Measurements from ENCODE around the gene METTL1. TPM values are rescaled to one million over a fixed set of nuclear protein-coding genes. Genes with fewer than 3 reads are reported as not detected.

Gene METTL1
- total and polyA plus RNA-seq, 2 experiments from 2014 or later = 18.9 to 39.5 TPM

DNA sequence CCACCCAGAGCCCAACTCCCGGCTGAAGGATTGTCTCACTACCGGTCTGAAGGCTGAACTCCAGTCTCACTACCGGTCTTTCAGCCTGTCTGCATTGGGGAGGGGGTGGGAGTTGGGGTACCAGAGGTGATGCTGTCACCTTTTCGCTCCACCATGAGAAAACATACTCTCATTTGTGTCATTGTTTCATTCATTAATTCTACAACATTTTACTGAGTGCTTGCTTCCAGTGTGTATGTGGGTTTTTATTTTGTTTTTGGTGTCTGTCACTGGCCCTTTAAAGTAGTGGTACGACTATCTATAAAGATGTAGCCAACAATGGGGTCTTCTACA lies 19.3 kb downstream of the METTL1 start:
- H3K27ac ChIP-seq (ENCODE audit: low read depth) = no peak overlapping the region
- no peak overlapping the region for H3K27ac Mint-ChIP-seq
- no peaks in the 10 kb centered on the region for H3K9me2 ChIP-seq (ENCODE audit: insufficient read depth)
- peaks cover 46% of the 10 kb centered on the region for H3K27me3 Mint-ChIP-seq (ENCODE audit: insufficient read depth, low read depth, poor library complexity)
- peaks cover 43% of the 10 kb centered on the region for H3K36me3 Mint-ChIP-seq (ENCODE audit: low read depth)
- H3K27me3 ChIP-seq (ENCODE audit: insufficient read depth) = peaks cover 45% of the 10 kb centered on the region
- H3K36me3 ChIP-seq (ENCODE audit: insufficient read depth) = peaks cover 6% of the 10 kb centered on the region
- TF ChIP-seq JUNB (IDR thresholded peaks at IDR 0.05; ENCODE audit: unreplicated experiment) = no peak
- peak overlapping the region; percentile 50 for H3K4me2 ChIP-seq
- ATAC-seq (peak; percentile 55; the same call in 2 of the 3 replicates), DNase-seq (ENCODE audit: low spot score) (no peak)
- peaks cover 33% of the 10 kb centered on the region for H3F3A ChIP-seq (replicated peaks; ENCODE audit: low read depth)
- H2AFZ ChIP-seq = no peak overlapping the region
- H3K4me1 Mint-ChIP-seq = peaks cover 39% of the 10 kb centered on the region
- peak overlapping the region; percentile 29 for H3K4me3 ChIP-seq
- H4K20me1 ChIP-seq (replicated peaks; ENCODE audit: insufficient read depth) = peaks cover 4% of the 10 kb centered on the region; the same call in 1 of the 2 replicates
- peaks cover 26% of the 10 kb centered on the region for H3K79me2 ChIP-seq (replicated peaks; ENCODE audit: insufficient read depth)
- no peaks in the 10 kb centered on the region; the same call in 2 of the 3 replicates for H3K9me3 Mint-ChIP-seq
- H3K4me3 Mint-ChIP-seq = peak overlapping the region; percentile 99
- peaks cover 36% of the 10 kb centered on the region for H3K4me1 ChIP-seq (ENCODE audit: insufficient read depth)

GRCh38 chr12:57751788-57752667 lies 19.9 kb downstream of the METTL1 start, which contains the start of gene CDK4:
TSS of gene CDK4 (minus strand) at chr12:57752310. CDS start at chr12:57751717, 593 bp downstream.
- Histone ChIP-seq H3K79me2 (replicated peaks; ENCODE audit: insufficient read depth) (peaks cover 26% of the 10 kb centered on the region), H3K27ac (ENCODE audit: low read depth) (peak within 1 kb of the TSS; percentile 90; the same call in 1 of the 2 replicates)
- peak within 1 kb of the TSS; percentile 99 for H3K27ac Mint-ChIP-seq
- TF ChIP-seq JUNB (IDR thresholded peaks at IDR 0.05; ENCODE audit: unreplicated experiment) (no peak), STAT1 (IDR thresholded peaks at IDR 0.05; ENCODE audit: unreplicated experiment) (no peak), ZNF331 (CRISPR knock-in tag; IDR thresholded peaks at IDR 0.05; ENCODE audit: low read depth) (no peak), REST (IDR thresholded peaks at IDR 0.05; ENCODE audit: unreplicated experiment) (no peak), CREB1 (CRISPR knock-in tag; IDR thresholded peaks at IDR 0.05; ENCODE audit: low read depth) (peak; percentile 72), EZH2phosphoT487 (IDR thresholded peaks at IDR 0.05; ENCODE audit: unreplicated experiment) (no peak), NANOG (IDR thresholded peaks at IDR 0.05; ENCODE audit: borderline replicate concordance) (no peak), ZNF114 (CRISPR knock-in tag; IDR thresholded peaks at IDR 0.05) (no peak), ZNF462 (CRISPR knock-in tag; IDR thresholded peaks at IDR 0.05) (no peak)
- TF ChIP-seq, protein P1, sequence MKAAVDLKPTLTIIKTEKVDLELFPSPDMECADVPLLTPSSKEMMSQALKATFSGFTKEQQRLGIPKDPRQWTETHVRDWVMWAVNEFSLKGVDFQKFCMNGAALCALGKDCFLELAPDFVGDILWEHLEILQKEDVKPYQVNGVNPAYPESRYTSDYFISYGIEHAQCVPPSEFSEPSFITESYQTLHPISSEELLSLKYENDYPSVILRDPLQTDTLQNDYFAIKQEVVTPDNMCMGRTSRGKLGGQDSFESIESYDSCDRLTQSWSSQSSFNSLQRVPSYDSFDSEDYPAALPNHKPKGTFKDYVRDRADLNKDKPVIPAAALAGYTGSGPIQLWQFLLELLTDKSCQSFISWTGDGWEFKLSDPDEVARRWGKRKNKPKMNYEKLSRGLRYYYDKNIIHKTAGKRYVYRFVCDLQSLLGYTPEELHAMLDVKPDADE (IDR thresholded peaks at IDR 0.05) = peak; percentile 76

More at GRCh38 chr12:57751788-57752667, 19.9 kb downstream of the METTL1 start, which contains the start of gene CDK4:
- H3K9me2 ChIP-seq (ENCODE audit: insufficient read depth) = no peaks in the 10 kb centered on the region
- Mint-ChIP-seq H3K27me3 (ENCODE audit: insufficient read depth, low read depth, poor library complexity) (peaks cover 41% of the 10 kb centered on the region), H3K36me3 (ENCODE audit: low read depth) (peaks cover 49% of the 10 kb centered on the region), H3K4me1 (peaks cover 39% of the 10 kb centered on the region), H3K4me3 (peak within 1 kb of the TSS; percentile 99), H3K9me3 (no peaks in the 10 kb centered on the region; the same call in 2 of the 3 replicates)
- peak within 1 kb of the TSS; percentile 97 for H3K4me3 ChIP-seq
- peaks cover 39% of the 10 kb centered on the region for H3K27me3 ChIP-seq (ENCODE audit: insufficient read depth)
- DNase-seq (ENCODE audit: low spot score) (peak; percentile 100), ATAC-seq (peak; percentile 70)
- peaks cover 36% of the 10 kb centered on the region for H3F3A ChIP-seq (replicated peaks; ENCODE audit: low read depth)
- no peaks in the 10 kb centered on the region; the same call in 1 of the 2 replicates for H4K20me1 ChIP-seq (replicated peaks; ENCODE audit: insufficient read depth)
- H3K4me2 ChIP-seq = peak within 1 kb of the TSS; percentile 99
- peaks cover 12% of the 10 kb centered on the region for H3K36me3 ChIP-seq (ENCODE audit: insufficient read depth)
- H3K4me1 ChIP-seq (ENCODE audit: insufficient read depth) = peaks cover 34% of the 10 kb centered on the region
- H2AFZ ChIP-seq = peak within 1 kb of the TSS; percentile 63
